RWPE1 (cell line): Measurements from ENCODE around the gene LPCAT3.
A peak's percentile ranks its signal among the peaks of the same experiment; 100 is the strongest.

Source experiments
- CTCF ChIA-PET: fragments of 350-600 bp; sonication (Branson Sonifier 250); formaldehyde crosslinking; extraction: SDS; loops from one replicate; lab custom pipeline; 2021; lab: Yijun Ruan, JAX
- POLR2A ChIA-PET: fragments of 400-600 bp; formaldehyde crosslinking; extraction: SDS; loops from one replicate; lab custom pipeline; 2020; ENCODE audit warnings: antibody characterized with exemption; ENCODE audit not compliant: low non-redundant PET; lab: Yijun Ruan, JAX
- DNase-seq: peaks from one replicate; pipeline ENCODE4 v3.0.0; 2012; ENCODE audit warnings: low spot score
- H3K27ac ChIP-seq: fragments of 450-650 bp; 2 replicates; pipeline ENCODE4 v1.5.1; 2017
- CTCF ChIP-seq: fragments of 450-650 bp; conservative IDR thresholded peaks from 2 replicates; pipeline ENCODE4 v1.5.1; 2017; ENCODE audit warnings: low read depth, mild to moderate bottlenecking

The LPCAT3 gene

DNA sequence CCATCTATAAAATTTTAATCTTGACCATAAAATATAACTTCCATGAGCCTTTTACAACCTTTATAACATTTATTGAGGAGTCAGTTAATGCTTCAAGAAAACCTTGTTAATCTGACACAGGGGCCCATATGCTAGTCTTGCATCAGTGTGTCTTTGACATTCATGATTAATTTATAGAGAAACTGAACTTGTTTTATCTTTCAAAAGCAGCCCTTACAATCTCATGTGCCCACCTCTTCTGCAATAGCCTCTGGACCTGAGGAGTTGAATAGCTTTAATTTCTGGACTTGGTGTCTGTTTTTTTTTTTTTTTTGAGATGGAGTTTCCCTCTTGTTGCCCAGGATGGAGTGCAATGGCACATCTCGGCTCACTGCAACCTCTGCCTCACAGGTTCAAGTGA lies 8.6 kb upstream of the LPCAT3 start:
- TF ChIP-seq CTCF, result no peak
- ChIA-PET CTCF (interaction anchor here (0.6 kb wide), 1 partner anchor 47 kb away, joined by 6 read pairs; no protein-coding TSS in a partner anchor), POLR2A (interaction anchor here (0.6 kb wide), 1 partner anchor 81 kb away, joined by 3 read pairs; no protein-coding TSS in a partner anchor)
- DNase-seq, result no peak
- no peak overlapping the region for H3K27ac ChIP-seq

DNA sequence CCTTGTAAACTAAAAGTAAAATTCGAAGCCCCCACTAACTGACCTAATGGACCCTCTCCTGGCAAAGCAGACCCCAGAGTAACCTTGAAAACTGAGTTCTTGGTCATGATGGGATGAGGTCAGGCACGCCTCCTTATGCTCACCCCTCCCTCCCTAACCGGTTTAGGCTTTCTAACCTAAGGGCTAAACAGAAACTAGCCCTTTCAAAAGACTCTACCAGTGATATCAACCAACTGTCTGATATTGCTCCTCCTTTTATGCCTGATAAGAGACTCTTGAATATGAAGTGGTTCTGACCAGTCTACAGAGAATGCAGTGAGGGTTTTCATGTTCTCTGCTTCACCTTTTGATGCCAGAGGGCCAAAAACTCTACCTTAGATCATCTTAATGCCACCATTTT lies 4.8 kb upstream of the LPCAT3 start:
- H3K27ac ChIP-seq, result no peak overlapping the region
- ChIA-PET POLR2A (no interaction called here), CTCF (no interaction called here)
- DNase-seq, result no peak
- no peak for TF ChIP-seq CTCF

DNA sequence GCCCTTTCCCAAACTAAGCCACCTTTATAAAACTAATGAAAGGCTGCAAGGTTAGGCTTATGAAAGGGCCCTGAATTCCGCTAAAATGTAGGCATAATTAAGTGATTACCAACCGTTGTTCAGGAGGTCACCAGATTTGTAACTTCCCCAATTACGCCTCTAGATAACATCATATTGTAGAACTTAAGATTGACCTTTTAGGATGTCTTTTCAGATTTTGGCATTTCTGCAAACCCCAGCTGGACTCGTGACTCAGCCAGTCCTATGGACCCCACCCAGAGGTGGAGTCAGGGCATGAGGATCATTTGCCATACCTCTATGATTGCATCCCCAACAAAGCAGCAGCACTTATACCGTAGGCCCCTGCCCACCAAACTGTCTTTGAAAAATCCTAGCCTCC lies 3.7 kb upstream of the LPCAT3 start:
- peak overlapping the region; percentile 60 for H3K27ac ChIP-seq
- CTCF ChIA-PET, result interaction anchor here (1.5 kb wide), 1 partner anchor 13 kb away, joined by 3 read pairs; no protein-coding TSS in a partner anchor
- peak; percentile 25 for DNase-seq
- POLR2A ChIA-PET, result no interaction called here
- no peak for TF ChIP-seq CTCF

- DNase-seq, result no peak
- CTCF ChIA-PET, result interaction anchor here (0.6 to 1.2 kb wide), 5 partner anchors 11 to 223 kb away, joined by 3 to 5 read pairs (median 3); no protein-coding TSS in a partner anchor
- TF ChIP-seq CTCF, result peak; percentile 31; the same call in 1 of the 2 replicates
- POLR2A ChIA-PET, result interaction anchor here (0.5 kb wide), 1 partner anchor 677 kb away, joined by 3 read pairs; the partner anchor contains the start of gene TNFRSF1A
- peak overlapping the region; percentile 89 for H3K27ac ChIP-seq
Measured at GRCh38 chr12:7019043-7019569, 830 bp upstream of the LPCAT3 start.

GRCh38 chr12:7017870-7018349 lies 366 bp downstream of the LPCAT3 start:
- peak overlapping the region; percentile 89 for H3K27ac ChIP-seq
- no peak for TF ChIP-seq CTCF
- CTCF ChIA-PET, result interaction anchor here (0.7 to 1.2 kb wide), 4 partner anchors 10 to 176 kb away, joined by 3 to 6 read pairs (median 4); no protein-coding TSS in a partner anchor
- POLR2A ChIA-PET, result interaction anchor here (1.0 kb wide), 1 partner anchor 72 kb away, joined by 6 read pairs; no protein-coding TSS in a partner anchor
- DNase-seq, result peak; percentile 32

GRCh38 chr12:7016958-7017571 lies 1.2 kb downstream of the LPCAT3 start:
- DNase-seq, result no peak
- no peak overlapping the region for H3K27ac ChIP-seq
- CTCF ChIA-PET, result interaction anchor here (0.6 kb wide), 1 partner anchor 127 kb away, joined by 5 read pairs; no protein-coding TSS in a partner anchor
- POLR2A ChIA-PET, result no interaction called here
- no peak for TF ChIP-seq CTCF
